Measurements from ENCODE around the gene KANK3. TPM values are rescaled to one million over a fixed set of nuclear protein-coding genes. Genes with fewer than 3 reads are reported as not detected.
"Not testable (repeated sequence)": the region's sequence is repeated elsewhere in the genome, so short reads cannot be mapped to it uniquely, and the experiment has no call there.

Gene KANK3
- total and polyA plus RNA-seq, 10 of the 15 experiments (the other 5 are each of a cell fraction or from before 2014, with no cell fraction given): 0.03 to 0.93 (median 0.22) TPM; not detected in 1

DNA sequence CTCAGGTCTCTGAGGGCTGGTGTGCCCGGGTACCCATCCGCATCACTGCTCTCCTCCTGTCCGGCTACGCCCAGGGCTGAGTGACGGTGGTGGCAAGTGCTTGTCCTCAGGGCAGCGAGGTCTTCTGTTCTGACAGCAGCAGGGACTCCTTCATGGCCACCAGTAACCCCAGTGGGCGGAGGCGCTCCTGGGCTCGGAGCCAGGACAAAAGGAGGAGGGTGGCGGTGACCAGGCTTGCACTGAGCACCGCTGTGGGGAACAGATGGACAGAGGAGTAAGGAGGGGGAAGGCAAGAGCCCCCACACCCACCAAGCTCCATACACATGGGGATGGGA is 40.7 kb downstream of the KANK3 start (continued):
- TF ChIP-seq FOXK2 (IDR thresholded peaks at IDR 0.05) (no peak), ESRRA (IDR thresholded peaks at IDR 0.05; ENCODE audit: low read length) (no peak)

DNA sequence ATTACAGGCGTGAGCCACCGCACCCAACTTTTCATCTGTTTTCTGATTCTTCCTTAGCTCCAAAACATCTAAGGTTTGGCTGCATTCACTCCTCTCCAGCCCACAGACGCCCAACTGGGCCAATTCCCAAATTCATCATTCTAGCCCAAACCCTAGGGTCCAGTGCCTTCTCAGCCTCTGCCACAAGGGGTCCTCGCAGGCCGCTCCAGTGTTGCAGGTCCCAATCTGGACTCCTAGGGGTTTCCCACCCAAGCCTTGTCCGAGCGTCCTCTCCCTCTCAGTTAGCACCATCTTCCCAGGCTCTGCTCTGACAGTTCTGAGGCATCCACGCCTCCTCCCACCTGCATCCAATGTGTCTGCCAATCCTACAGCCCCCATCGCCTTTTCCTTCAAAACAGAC is 51.7 kb downstream of the KANK3 start:
- not testable (repeated sequence) for DNase-seq (ENCODE audit: low read depth, low spot score)

DNA sequence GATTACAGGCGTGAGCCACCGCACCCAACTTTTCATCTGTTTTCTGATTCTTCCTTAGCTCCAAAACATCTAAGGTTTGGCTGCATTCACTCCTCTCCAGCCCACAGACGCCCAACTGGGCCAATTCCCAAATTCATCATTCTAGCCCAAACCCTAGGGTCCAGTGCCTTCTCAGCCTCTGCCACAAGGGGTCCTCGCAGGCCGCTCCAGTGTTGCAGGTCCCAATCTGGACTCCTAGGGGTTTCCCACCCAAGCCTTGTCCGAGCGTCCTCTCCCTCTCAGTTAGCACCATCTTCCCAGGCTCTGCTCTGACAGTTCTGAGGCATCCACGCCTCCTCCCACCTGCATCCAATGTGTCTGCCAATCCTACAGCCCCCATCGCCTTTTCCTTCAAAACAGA is 66.6 kb downstream of the KANK3 start:
- DNase-seq (ENCODE audit: low read depth, low spot score); H3K9me3 ChIP-seq (replicated peaks; ENCODE audit: control insufficient read depth, insufficient read depth, low read length); CTCF ChIA-PET; H3K27ac ChIP-seq (ENCODE audit: control insufficient read depth, insufficient read depth); H3K4me1 ChIP-seq (ENCODE audit: control insufficient read depth, insufficient read depth, low read length); SMC1A ChIA-PET (ENCODE audit: uncharacterized antibody, unreplicated experiment); H4K20me1 ChIP-seq (ENCODE audit: control insufficient read depth, insufficient read depth); H3K36me3 ChIP-seq (ENCODE audit: control insufficient read depth in 2 of 2, insufficient read depth in 2 of 2, low read length in 1 of 2); intact Hi-C loops (cut with micrococcal nuclease; ENCODE audit: unreplicated experiment); H3K79me2 ChIP-seq (ENCODE audit: control insufficient read depth, insufficient read depth, low read length); BruUV-seq (replicated peaks); H3K9ac ChIP-seq (ENCODE audit: control insufficient read depth, insufficient read depth, low read length); RAD21 ChIA-PET (ENCODE audit: unreplicated experiment); H3K4me3 ChIP-seq; in situ Hi-C loops (cut with MboI); POLR2A ChIA-PET; H2AFZ ChIP-seq (ENCODE audit: control insufficient read depth, low read depth, low read length); H3K27me3 ChIP-seq (replicated peaks in 1 of 2; ENCODE audit: control insufficient read depth in 2 of 2, insufficient read depth in 2 of 2, low read length in 1 of 2); H3K4me2 ChIP-seq (ENCODE audit: control insufficient read depth, insufficient read depth): not testable (repeated sequence)
- WGBS (ENCODE audit: insufficient coverage, insufficient replicate concordance, low lambda C conversion rate, missing lambda C conversion rate): no CpG with 5 or more reads among the region's 9 CpGs
- peak; percentile 81 for FAIRE-seq
- peak; percentile 94 for ATAC-seq

More for the DNA sequence above, 51.7 kb downstream of the KANK3 start:
- POLR2A ChIA-PET; H3K4me2 ChIP-seq (ENCODE audit: control insufficient read depth, insufficient read depth); H3K27me3 ChIP-seq (replicated peaks in 1 of 2; ENCODE audit: control insufficient read depth in 2 of 2, insufficient read depth in 2 of 2, low read length in 1 of 2); H2AFZ ChIP-seq (ENCODE audit: control insufficient read depth, low read depth, low read length); H4K20me1 ChIP-seq (ENCODE audit: control insufficient read depth, insufficient read depth); BruUV-seq (replicated peaks); H3K36me3 ChIP-seq (ENCODE audit: control insufficient read depth in 2 of 2, insufficient read depth in 2 of 2, low read length in 1 of 2); H3K27ac ChIP-seq (ENCODE audit: control insufficient read depth, insufficient read depth); H3K9me3 ChIP-seq (replicated peaks; ENCODE audit: control insufficient read depth, insufficient read depth, low read length); intact Hi-C loops (cut with micrococcal nuclease; ENCODE audit: unreplicated experiment); CTCF ChIA-PET; FAIRE-seq; SMC1A ChIA-PET (ENCODE audit: uncharacterized antibody, unreplicated experiment); H3K79me2 ChIP-seq (ENCODE audit: control insufficient read depth, insufficient read depth, low read length); H3K9ac ChIP-seq (ENCODE audit: control insufficient read depth, insufficient read depth, low read length); H3K4me3 ChIP-seq; RAD21 ChIA-PET (ENCODE audit: unreplicated experiment); in situ Hi-C loops (cut with MboI); H3K4me1 ChIP-seq (ENCODE audit: control insufficient read depth, insufficient read depth, low read length): not testable (repeated sequence)
- no CpG with 5 or more reads among the region's 9 CpGs for WGBS (ENCODE audit: insufficient coverage, insufficient replicate concordance, low lambda C conversion rate, missing lambda C conversion rate)
- ATAC-seq: peak; percentile 93

Small RNA genes within 50 kb of the gene (microRNA-seq; reads per million reads assigned to microRNA genes)
- 5.8 reads per million, percentile 33 among the genes with 10 or more reads in this experiment for gene MIR4999

Small RNA genes within 50 kb of the gene (small RNA-seq; reads per million reads assigned to genes)
- gene MIR4999: 0.31 reads per million

Other genes starting within 250 kb of the KANK3 start
Only the 7 nearest of the 12 such genes appear.
- gene CD320, start 34.9 kb downstream of the KANK3 start, total RNA-seq (2014; rRNA removed): 49.9 and 62.2 TPM in 2 replicates
- 17.2 and 19.6 TPM in 2 replicates for gene CD320, start 34.9 kb downstream of the KANK3 start, total RNA-seq (2014; rRNA removed; fragmentation: Illumina TruSeq; extraction: Trizol)
- gene CD320, start 34.9 kb downstream of the KANK3 start, total RNA-seq (2021): 72.4 and 74.6 TPM in 2 replicates
- 11.6 and 30.7 TPM in 2 replicates for gene CD320, start 34.9 kb downstream of the KANK3 start, polyA plus RNA-seq (2011; rRNA removed)
- gene CD320, start 34.9 kb downstream of the KANK3 start, polyA plus RNA-seq (2014; fragmentation: Illumina TruSeq; extraction: Trizol): 3.7 and 16.2 TPM in 2 replicates
- 1 to 10 TPM; 1.1 to 3.5 TPM for gene CD320, start 34.9 kb downstream of the KANK3 start, polyA plus RNA-seq (2014; fragmentation: Nextera tagmentation; extraction: Ambion mirVana)
- gene CD320, start 34.9 kb downstream of the KANK3 start, polyA plus RNA-seq (2014; rRNA removed): 68.1 and 78.8 TPM in 2 replicates
- gene CD320, start 34.9 kb downstream of the KANK3 start, polyA plus RNA-seq (2016; fragmentation: Nextera tagmentation; extraction: Ambion mirVana): 100 to 1,000 TPM; 117 to 134 TPM
- 117 and 143 TPM in 2 replicates for gene NDUFA7, start 21.9 kb downstream of the KANK3 start, total RNA-seq (2014; rRNA removed)
- gene NDUFA7, start 21.9 kb downstream of the KANK3 start, total RNA-seq (2014; rRNA removed; fragmentation: Illumina TruSeq; extraction: Trizol): 123 and 132 TPM in 2 replicates
- gene NDUFA7, start 21.9 kb downstream of the KANK3 start, total RNA-seq (2021): 79.0 and 86.3 TPM in 2 replicates
- 44.7 and 94.1 TPM in 2 replicates for gene NDUFA7, start 21.9 kb downstream of the KANK3 start, polyA plus RNA-seq (2011; rRNA removed)
- 52.0 and 171 TPM in 2 replicates for gene NDUFA7, start 21.9 kb downstream of the KANK3 start, polyA plus RNA-seq (2014; fragmentation: Illumina TruSeq; extraction: Trizol)
- gene NDUFA7, start 21.9 kb downstream of the KANK3 start, polyA plus RNA-seq (2014; fragmentation: Nextera tagmentation; extraction: Ambion mirVana): 100 to 1,000 TPM; 277 to 360 TPM
- gene NDUFA7, start 21.9 kb downstream of the KANK3 start, polyA plus RNA-seq (2014; rRNA removed): 178 and 192 TPM in 2 replicates
- 100 to 1,000 TPM; 249 to 253 TPM for gene NDUFA7, start 21.9 kb downstream of the KANK3 start, polyA plus RNA-seq (2016; fragmentation: Nextera tagmentation; extraction: Ambion mirVana)
- gene RPS28, start 21.8 kb downstream of the KANK3 start, total RNA-seq (2014; rRNA removed): 1,809 and 1,831 TPM in 2 replicates
- gene RPS28, start 21.8 kb downstream of the KANK3 start, total RNA-seq (2014; rRNA removed; fragmentation: Illumina TruSeq; extraction: Trizol): 396 and 422 TPM in 2 replicates
- 3,081 and 3,150 TPM in 2 replicates for gene RPS28, start 21.8 kb downstream of the KANK3 start, total RNA-seq (2021)
- gene RPS28, start 21.8 kb downstream of the KANK3 start, polyA plus RNA-seq (2011; rRNA removed): 502 and 657 TPM in 2 replicates
- gene RPS28, start 21.8 kb downstream of the KANK3 start, polyA plus RNA-seq (2014; fragmentation: Illumina TruSeq; extraction: Trizol): 73.8 and 651 TPM in 2 replicates
- gene RPS28, start 21.8 kb downstream of the KANK3 start, polyA plus RNA-seq (2014; fragmentation: Nextera tagmentation; extraction: Ambion mirVana): 1,000 to 10,000 TPM; 3,036 to 3,905 TPM
- 1,927 and 2,346 TPM in 2 replicates for gene RPS28, start 21.8 kb downstream of the KANK3 start, polyA plus RNA-seq (2014; rRNA removed)
- gene RPS28, start 21.8 kb downstream of the KANK3 start, polyA plus RNA-seq (2016; fragmentation: Nextera tagmentation; extraction: Ambion mirVana): 1,000 to 10,000 TPM; 1,324 to 1,329 TPM
- gene ANGPTL4, start 20.9 kb upstream of the KANK3 start, total RNA-seq (2014; rRNA removed): not detected in 2 replicates
- gene ANGPTL4, start 20.9 kb upstream of the KANK3 start, total RNA-seq (2014; rRNA removed; fragmentation: Illumina TruSeq; extraction: Trizol): not detected in 2 replicates
- gene ANGPTL4, start 20.9 kb upstream of the KANK3 start, total RNA-seq (2021): not detected in 2 replicates
- 0.12 and 0.45 TPM in 2 replicates for gene ANGPTL4, start 20.9 kb upstream of the KANK3 start, polyA plus RNA-seq (2011; rRNA removed)
- gene ANGPTL4, start 20.9 kb upstream of the KANK3 start, polyA plus RNA-seq (2014; fragmentation: Illumina TruSeq; extraction: Trizol): not detected in 2 replicates
- gene ANGPTL4, start 20.9 kb upstream of the KANK3 start, polyA plus RNA-seq (2014; fragmentation: Nextera tagmentation; extraction: Ambion mirVana): not detected
- not detected in 2 replicates for gene ANGPTL4, start 20.9 kb upstream of the KANK3 start, polyA plus RNA-seq (2014; rRNA removed)
- not detected for gene ANGPTL4, start 20.9 kb upstream of the KANK3 start, polyA plus RNA-seq (2016; fragmentation: Nextera tagmentation; extraction: Ambion mirVana)
- 8.8 and 9.2 TPM in 2 replicates for gene RAB11B, start 47.1 kb upstream of the KANK3 start, total RNA-seq (2014; rRNA removed)
- gene RAB11B, start 47.1 kb upstream of the KANK3 start, total RNA-seq (2014; rRNA removed; fragmentation: Illumina TruSeq; extraction: Trizol): 6.3 and 7.0 TPM in 2 replicates
- gene RAB11B, start 47.1 kb upstream of the KANK3 start, total RNA-seq (2021): 75.3 and 82.5 TPM in 2 replicates
- gene RAB11B, start 47.1 kb upstream of the KANK3 start, polyA plus RNA-seq (2011; rRNA removed): 11.5 and 25.7 TPM in 2 replicates
- 6.0 and 10.2 TPM in 2 replicates for gene RAB11B, start 47.1 kb upstream of the KANK3 start, polyA plus RNA-seq (2014; fragmentation: Illumina TruSeq; extraction: Trizol)
- gene RAB11B, start 47.1 kb upstream of the KANK3 start, polyA plus RNA-seq (2014; fragmentation: Nextera tagmentation; extraction: Ambion mirVana): 1 to 10 TPM in 1 of 2 experiments, under 1 TPM in 1; 0.92 to 2.6 TPM
- 56.7 and 66.6 TPM in 2 replicates for gene RAB11B, start 47.1 kb upstream of the KANK3 start, polyA plus RNA-seq (2014; rRNA removed)
- 10 to 100 TPM; 63.3 to 75.6 TPM for gene RAB11B, start 47.1 kb upstream of the KANK3 start, polyA plus RNA-seq (2016; fragmentation: Nextera tagmentation; extraction: Ambion mirVana)
- gene MARCHF2, start 70.0 kb upstream of the KANK3 start, total RNA-seq (2014; rRNA removed): 29.2 and 30.3 TPM in 2 replicates
- gene MARCHF2, start 70.0 kb upstream of the KANK3 start, total RNA-seq (2014; rRNA removed; fragmentation: Illumina TruSeq; extraction: Trizol): 7.4 TPM in 2 replicates
- gene MARCHF2, start 70.0 kb upstream of the KANK3 start, total RNA-seq (2021): 12.3 and 14.3 TPM in 2 replicates
- 1.8 and 4.7 TPM in 2 replicates for gene MARCHF2, start 70.0 kb upstream of the KANK3 start, polyA plus RNA-seq (2011; rRNA removed)
- gene MARCHF2, start 70.0 kb upstream of the KANK3 start, polyA plus RNA-seq (2014; fragmentation: Illumina TruSeq; extraction: Trizol): 3.3 and 5.9 TPM in 2 replicates
- gene MARCHF2, start 70.0 kb upstream of the KANK3 start, polyA plus RNA-seq (2014; fragmentation: Nextera tagmentation; extraction: Ambion mirVana): 1 to 10 TPM; 1.6 to 2.8 TPM
- gene MARCHF2, start 70.0 kb upstream of the KANK3 start, polyA plus RNA-seq (2014; rRNA removed): 14.9 and 23.3 TPM in 2 replicates
- gene MARCHF2, start 70.0 kb upstream of the KANK3 start, polyA plus RNA-seq (2016; fragmentation: Nextera tagmentation; extraction: Ambion mirVana): 10 to 100 TPM; 15.5 to 16.4 TPM
- 127 and 175 TPM in 2 replicates for gene HNRNPM, start 101.7 kb upstream of the KANK3 start, total RNA-seq (2014; rRNA removed)
- gene HNRNPM, start 101.7 kb upstream of the KANK3 start, total RNA-seq (2014; rRNA removed; fragmentation: Illumina TruSeq; extraction: Trizol): 146 and 155 TPM in 2 replicates
- gene HNRNPM, start 101.7 kb upstream of the KANK3 start, total RNA-seq (2021): 314 and 339 TPM in 2 replicates
- gene HNRNPM, start 101.7 kb upstream of the KANK3 start, polyA plus RNA-seq (2011; rRNA removed): 131 and 134 TPM in 2 replicates
- 233 and 245 TPM in 2 replicates for gene HNRNPM, start 101.7 kb upstream of the KANK3 start, polyA plus RNA-seq (2014; fragmentation: Illumina TruSeq; extraction: Trizol)
- gene HNRNPM, start 101.7 kb upstream of the KANK3 start, polyA plus RNA-seq (2014; fragmentation: Nextera tagmentation; extraction: Ambion mirVana): 10 to 100 TPM; 14.3 to 35.9 TPM
- gene HNRNPM, start 101.7 kb upstream of the KANK3 start, polyA plus RNA-seq (2014; rRNA removed): 220 and 260 TPM in 2 replicates
- gene HNRNPM, start 101.7 kb upstream of the KANK3 start, polyA plus RNA-seq (2016; fragmentation: Nextera tagmentation; extraction: Ambion mirVana): 100 to 1,000 TPM; 374 to 415 TPM

Measured in GM12878 (cell line).